Measurements from ENCODE around the gene TBC1D17. TPM values are rescaled to one million over a fixed set of nuclear protein-coding genes. Genes with fewer than 3 reads are reported as not detected.

TBC1D17 gene
- total and polyA plus RNA-seq, 12 donors = 5.8 to 198 (median 51.4) TPM

DNA sequence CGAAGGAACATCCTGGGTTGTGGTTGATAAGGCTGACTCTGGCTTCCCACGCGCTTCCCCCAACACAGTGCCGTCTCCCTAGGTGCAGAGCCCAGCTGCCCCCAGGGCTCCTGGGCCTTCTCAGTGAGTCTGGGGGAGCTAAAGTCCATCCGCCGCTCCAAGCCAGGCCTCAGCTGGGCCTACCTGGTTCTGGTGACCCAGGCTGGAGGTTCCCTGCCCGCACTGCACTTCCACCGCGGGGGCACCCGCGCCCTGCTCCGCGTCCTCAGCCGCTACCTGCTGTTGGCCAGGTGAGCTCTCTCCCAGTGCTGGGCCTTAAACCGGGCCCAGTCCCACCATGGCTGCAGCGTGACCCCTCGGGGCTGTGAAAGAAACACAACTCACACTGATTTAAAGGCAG is 3.7 kb downstream of the TBC1D17 start:
- intact Hi-C loops (cut with DNase I) = no loop called here
- H3K9me3 ChIP-seq (replicated peaks in 1 of 3) = no peaks in the 10 kb centered on the region
- DNase-seq = peak in 3 of 7 donors; percentile 8 to 26 (median 15)
- H3K27ac ChIP-seq = no peak overlapping the region
- TF ChIP-seq CTCF (IDR thresholded peaks at IDR 0.05) (no peak), POLR2A (IDR thresholded peaks at IDR 0.05) (no peak)
- H3K27me3 ChIP-seq = no peaks in the 10 kb centered on the region
- peaks cover 0 to 72% of the 10 kb centered on the region in 2 donors for H3K36me3 ChIP-seq (replicated peaks in 1 of 2)
- peaks cover 8 to 9% of the 10 kb centered on the region in 2 donors for H3K4me1 ChIP-seq (replicated peaks in 1 of 2)
- 94 to 97% (median 95%) methylated on average over 8 to 17 of the region's 17 CpGs for WGBS, 4 donors
- no peak overlapping the region for H3K4me3 ChIP-seq

- no peaks in the 10 kb centered on the region for H3K9me3 ChIP-seq (replicated peaks in 1 of 3)
- H3K4me1 ChIP-seq (replicated peaks in 1 of 2) = peaks cover 8 to 9% of the 10 kb centered on the region in 2 donors
- intact Hi-C loops (cut with DNase I) = no loop called here
- no peak overlapping the region for H3K4me3 ChIP-seq
- DNase-seq = peak in 4 of 7 donors; percentile 8 to 54 (median 24)
- H3K27me3 ChIP-seq = no peaks in the 10 kb centered on the region
- TF ChIP-seq CTCF (IDR thresholded peaks at IDR 0.05) (no peak), POLR2A (IDR thresholded peaks at IDR 0.05) (no peak)
- WGBS, 4 donors = 83 to 89% (median 87%) methylated on average over 30 to 31 of the region's 31 CpGs
- peaks cover 0 to 78% of the 10 kb centered on the region in 2 donors for H3K36me3 ChIP-seq (replicated peaks in 1 of 2)
- no peak overlapping the region for H3K27ac ChIP-seq
These were observed 4.3 kb downstream of the TBC1D17 start for GRCh38 chr19:49881672-49882394.

DNA sequence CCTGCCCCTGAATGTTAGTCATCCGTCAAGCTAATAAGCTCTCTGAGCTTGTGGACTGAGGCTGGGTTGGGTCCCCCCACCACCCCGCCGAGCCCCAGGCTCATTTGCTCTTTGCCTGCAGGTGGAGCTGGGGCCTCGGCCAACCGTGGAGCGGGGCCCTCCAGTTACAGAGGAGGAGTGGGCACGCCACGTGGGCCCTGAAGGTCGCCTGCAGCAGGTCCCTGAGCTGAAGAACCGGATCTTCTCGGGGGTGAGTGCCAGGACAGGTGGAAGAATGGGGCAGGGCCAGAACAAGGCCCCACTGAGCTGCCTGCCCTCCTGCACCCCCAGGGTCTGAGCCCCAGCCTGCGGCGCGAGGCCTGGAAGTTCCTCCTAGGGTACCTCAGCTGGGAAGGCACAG is 5.1 kb downstream of the TBC1D17 start:
- 90 to 99% (median 96%) methylated on average over 5 to 14 of the region's 14 CpGs for WGBS, 4 donors
- TF ChIP-seq POLR2A (IDR thresholded peaks at IDR 0.05) (no peak), CTCF (IDR thresholded peaks at IDR 0.05) (no peak)
- intact Hi-C loops (cut with DNase I) = no loop called here

DNA sequence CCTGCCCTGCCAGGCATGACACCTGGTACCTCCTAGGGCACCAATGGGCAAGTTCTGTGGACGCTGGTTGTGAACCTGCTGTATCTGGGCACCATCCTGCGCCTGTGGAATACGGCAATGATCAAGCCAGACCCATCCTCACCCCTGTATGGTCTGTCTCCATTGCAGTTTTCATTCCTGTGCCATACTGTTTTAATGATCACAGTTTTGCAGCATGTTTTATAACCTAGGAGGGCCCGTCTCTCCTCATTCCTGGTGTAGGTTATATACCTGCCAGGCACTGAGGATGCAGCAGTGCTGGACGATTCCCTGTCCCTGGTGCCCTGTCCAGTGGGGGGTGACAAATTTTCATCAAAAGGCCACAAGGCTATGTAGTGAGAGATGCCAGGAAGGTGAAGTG is 5.6 kb downstream of the TBC1D17 start:
- H3K4me1 ChIP-seq (replicated peaks in 1 of 2) = peaks cover 6 to 9% of the 10 kb centered on the region in 2 donors
- no peaks in the 10 kb centered on the region for H3K27me3 ChIP-seq
- peaks cover 0 to 78% of the 10 kb centered on the region in 2 donors for H3K36me3 ChIP-seq (replicated peaks in 1 of 2)
- intact Hi-C loops (cut with DNase I) = no loop called here
- TF ChIP-seq POLR2A (IDR thresholded peaks at IDR 0.05) (no peak), CTCF (IDR thresholded peaks at IDR 0.05) (no peak)
- no peak overlapping the region for H3K27ac ChIP-seq
- DNase-seq = no peak
- no peak overlapping the region for H3K4me3 ChIP-seq
- WGBS, 4 donors = 96 to 100% (median 97%) methylated on average over 4 to 5 of the region's 5 CpGs
- no peaks in the 10 kb centered on the region for H3K9me3 ChIP-seq (replicated peaks in 1 of 3)

More for the DNA sequence above, 5.1 kb downstream of the TBC1D17 start:
- no peak overlapping the region for H3K4me3 ChIP-seq
- no peak overlapping the region for H3K27ac ChIP-seq
- H3K4me1 ChIP-seq (replicated peaks in 1 of 2) = peaks cover 8 to 9% of the 10 kb centered on the region in 2 donors
- peaks cover 0 to 78% of the 10 kb centered on the region in 2 donors for H3K36me3 ChIP-seq (replicated peaks in 1 of 2)
- H3K9me3 ChIP-seq (replicated peaks in 1 of 3) = no peaks in the 10 kb centered on the region
- DNase-seq = peak in 2 of 7 donors; percentile 10 to 14
- no peaks in the 10 kb centered on the region for H3K27me3 ChIP-seq

Measured in adrenal gland (tissue), 12 donors.